Suppressor macrophage treated with lipopolysaccharide for 4 hours (primary cell): ENCODE results near the gene SLC38A8.

ENCODE experiments used
- DNase-seq: peaks from one replicate; pipeline ENCODE4 v3.0.0-alpha.2; 2020

SLC38A8 gene

DNA sequence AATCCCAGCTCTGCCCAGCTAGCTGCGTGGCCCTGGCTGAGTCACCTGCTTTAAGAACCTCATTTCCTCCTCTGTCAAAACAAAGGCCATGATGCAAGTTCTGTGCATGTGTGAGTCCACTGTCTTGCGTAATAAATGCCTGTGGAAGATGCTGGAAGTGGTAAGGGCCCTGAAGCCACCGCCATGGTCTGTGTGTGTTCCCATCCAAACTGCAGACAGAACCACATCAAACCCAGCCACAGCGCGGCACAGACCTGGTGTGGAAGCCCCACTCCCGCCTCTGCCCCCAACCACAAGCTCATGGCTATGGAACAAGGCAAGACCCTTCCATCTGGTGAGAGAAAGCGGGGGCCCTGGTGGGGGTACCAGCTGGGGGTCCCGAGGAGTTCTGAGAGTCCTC is 48.5 kb downstream of the SLC38A8 start:
- DNase-seq, result peak; percentile 91

DNA sequence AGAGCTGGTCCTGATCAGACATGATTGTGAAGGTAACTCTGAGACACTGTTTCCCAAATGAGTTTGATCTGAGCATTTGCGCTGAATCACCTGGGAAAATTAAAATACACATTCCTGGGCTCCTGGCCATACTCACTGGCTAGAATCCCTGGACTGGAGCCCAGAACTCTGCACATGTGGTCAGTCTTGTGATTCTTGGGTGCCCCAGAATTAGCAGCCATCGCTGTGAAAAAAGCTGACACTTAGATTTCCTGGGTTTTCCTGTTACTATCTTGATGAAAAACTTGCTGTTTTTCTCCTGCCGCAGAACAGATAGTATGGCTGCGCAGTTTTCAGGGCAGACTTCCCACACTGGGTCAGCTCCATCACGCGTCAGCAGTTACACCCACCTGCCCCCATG is 50.0 kb downstream of the SLC38A8 start:
- DNase-seq, result no peak

DNA sequence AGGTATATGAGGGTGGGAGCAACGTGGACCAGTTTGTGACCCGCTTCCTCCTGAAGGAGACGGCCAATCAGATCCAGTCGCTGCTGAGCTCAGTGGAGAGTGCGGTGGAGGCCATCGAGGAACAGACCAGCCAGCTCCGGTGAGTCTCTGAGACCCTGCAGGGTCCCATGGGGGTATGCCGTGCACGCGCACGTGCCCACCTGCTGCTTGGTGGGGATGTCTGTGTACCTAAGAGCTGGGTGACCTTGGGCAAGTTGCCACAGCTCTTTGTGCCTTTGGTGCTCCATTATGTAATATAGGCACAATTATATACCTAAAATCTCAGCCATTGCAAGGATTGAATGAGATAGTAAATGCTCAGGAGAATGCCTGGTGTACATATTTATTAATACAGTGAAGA is 52.1 kb downstream of the SLC38A8 start:
- DNase-seq, result no peak

DNA sequence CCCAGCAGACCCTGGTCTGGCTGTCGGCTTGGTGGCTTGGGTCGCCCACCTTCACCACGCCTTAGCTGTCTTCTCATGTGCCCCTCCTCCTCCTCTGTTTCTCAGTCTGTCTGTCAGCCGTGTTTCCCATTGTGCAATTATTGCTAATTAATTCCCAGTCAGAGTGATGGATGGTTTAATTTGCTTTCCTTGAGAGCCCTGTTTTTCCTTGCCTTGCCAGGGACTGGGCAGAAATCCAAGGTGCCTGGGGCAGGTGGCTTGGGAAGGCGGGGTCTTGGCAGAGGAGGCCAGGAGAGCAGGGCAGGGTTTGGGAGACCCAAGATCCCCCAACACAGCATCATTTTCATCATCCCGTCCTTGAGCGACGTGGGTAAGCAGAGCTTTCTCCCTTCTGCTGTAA is 53.3 kb downstream of the SLC38A8 start:
- DNase-seq, result no peak

- no peak for DNase-seq
Measured at GRCh38 chr16:83983491-83983890, 59.1 kb downstream of the SLC38A8 start.

- no peak for DNase-seq
Measured at GRCh38 chr16:83981799-83982198, 60.8 kb downstream of the SLC38A8 start.

DNA sequence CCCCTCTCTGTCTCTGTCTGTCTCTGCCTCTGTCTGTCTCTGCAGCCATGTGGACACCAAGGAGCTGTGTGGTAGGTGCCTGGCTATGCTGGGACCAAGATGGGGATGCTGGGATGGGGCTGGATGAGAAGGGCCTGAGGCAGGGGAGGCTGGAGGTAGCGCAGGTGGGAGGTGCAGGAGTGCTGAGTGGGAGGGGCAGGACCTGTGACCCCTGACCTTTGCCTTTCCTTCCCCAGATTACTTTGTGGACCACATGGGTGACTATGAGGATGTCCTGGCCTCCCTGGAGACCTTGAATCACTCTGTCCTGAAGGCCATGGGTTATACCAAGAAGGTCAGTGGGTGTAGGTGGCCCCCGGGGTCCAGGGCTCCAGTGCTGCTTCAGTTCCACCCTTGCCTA is 61.8 kb downstream of the SLC38A8 start:
- DNase-seq, result no peak

DNA sequence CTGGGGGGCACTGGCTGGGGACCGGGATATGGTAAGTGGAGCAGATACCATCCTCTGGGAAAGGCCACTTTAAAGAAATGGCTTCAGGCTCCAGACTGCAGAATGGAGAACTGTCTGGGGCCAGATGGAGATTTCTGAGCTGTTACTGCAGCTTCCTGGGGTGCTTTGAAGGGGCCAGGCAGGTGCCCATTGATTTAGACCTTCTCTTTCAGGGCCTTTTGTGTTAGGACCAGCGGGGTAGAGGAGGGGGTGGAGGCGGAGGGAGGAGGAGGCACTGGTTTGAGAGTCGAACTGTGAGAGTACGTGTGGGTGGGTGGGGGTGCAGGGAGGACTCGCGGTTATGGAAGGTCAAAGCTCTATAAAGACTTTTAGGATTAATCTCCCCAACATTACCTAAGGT is 63.2 kb downstream of the SLC38A8 start:
- no peak for DNase-seq

DNA sequence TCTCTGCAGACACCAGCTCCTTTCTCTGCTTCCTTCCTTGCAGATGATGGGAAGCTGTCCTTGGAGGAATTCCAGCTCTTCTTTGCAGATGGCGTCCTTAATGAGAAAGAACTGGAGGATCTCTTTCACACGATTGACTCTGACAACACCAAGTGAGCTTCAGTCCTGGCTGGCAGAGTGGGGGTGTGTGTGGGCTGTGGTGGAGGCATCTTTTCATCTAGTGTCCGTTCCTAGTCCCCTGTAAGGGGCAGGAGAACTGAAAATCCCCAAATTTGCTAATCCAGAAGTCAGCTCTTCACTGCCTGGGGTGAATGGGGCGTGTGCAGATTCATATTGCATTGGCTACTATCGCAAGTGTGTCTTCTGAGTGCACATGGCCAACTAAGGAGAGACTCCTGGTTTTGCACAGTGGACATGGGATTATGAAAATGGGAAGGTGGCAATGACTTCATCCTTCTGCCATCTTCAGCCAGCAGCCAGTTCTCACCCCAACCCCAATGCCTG is 64.1 kb downstream of the SLC38A8 start:
- DNase-seq, result no peak

- no peak for DNase-seq
Measured at GRCh38 chr16:83977056-83977815, 65.4 kb downstream of the SLC38A8 start.

DNA sequence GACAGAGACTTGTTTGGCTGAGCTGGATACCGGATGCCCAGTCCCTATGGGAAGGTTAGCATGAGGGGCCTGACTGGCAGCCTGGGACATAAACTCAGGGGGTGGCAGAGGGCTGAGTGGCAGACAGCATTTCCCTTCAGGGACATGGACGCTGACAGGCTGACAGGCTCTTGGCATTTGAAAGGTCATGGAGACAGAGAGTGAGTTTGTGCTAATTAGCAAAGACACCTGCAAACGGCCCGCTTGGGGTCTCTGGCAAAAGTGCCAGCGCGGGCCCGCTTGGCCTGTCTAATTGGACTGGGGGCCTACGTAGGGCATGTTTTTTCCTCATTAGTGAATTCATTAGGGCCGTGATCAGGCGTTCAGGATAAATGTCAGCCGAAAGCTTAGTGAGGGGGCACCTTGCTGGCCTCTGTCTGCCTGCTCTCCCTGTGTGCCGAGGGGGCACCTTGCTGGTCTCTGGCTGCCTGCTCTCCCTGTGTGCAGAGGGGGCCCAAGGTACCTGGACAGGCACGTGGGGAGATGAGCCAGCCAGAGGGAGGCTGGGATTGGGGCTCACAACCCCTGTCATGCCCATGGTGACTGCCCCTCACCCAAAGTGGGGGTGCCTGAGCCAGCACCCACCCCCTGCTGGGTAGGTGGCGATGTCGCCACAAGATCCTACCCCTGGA is 66.9 kb downstream of the SLC38A8 start:
- no peak for DNase-seq

DNA sequence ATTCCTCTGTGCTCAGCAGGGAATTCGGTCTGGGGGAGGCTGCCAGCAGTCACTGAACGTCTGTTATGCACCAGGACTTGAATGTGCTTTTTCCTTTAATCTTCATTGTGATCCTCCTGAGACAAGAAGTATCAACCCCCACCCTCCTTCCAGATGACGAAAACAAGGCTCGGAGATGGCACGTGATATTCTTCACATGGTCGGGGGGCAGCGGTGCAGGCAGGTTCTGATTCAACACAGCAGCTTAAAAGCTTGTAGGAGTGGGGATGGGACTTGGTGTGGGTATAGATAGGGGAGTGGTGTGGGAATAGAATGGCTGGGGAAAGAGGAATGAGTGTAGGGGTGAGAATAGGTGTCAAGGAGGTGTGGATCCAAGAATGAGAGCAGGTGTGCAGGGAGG is 68.1 kb downstream of the SLC38A8 start:
- DNase-seq, result no peak

GRCh38 chr16:83973581-83974385 is 68.8 kb downstream of the SLC38A8 start:
- no peak for DNase-seq

GRCh38 chr16:83973077-83973476 is 69.5 kb downstream of the SLC38A8 start:
- DNase-seq, result no peak

DNA sequence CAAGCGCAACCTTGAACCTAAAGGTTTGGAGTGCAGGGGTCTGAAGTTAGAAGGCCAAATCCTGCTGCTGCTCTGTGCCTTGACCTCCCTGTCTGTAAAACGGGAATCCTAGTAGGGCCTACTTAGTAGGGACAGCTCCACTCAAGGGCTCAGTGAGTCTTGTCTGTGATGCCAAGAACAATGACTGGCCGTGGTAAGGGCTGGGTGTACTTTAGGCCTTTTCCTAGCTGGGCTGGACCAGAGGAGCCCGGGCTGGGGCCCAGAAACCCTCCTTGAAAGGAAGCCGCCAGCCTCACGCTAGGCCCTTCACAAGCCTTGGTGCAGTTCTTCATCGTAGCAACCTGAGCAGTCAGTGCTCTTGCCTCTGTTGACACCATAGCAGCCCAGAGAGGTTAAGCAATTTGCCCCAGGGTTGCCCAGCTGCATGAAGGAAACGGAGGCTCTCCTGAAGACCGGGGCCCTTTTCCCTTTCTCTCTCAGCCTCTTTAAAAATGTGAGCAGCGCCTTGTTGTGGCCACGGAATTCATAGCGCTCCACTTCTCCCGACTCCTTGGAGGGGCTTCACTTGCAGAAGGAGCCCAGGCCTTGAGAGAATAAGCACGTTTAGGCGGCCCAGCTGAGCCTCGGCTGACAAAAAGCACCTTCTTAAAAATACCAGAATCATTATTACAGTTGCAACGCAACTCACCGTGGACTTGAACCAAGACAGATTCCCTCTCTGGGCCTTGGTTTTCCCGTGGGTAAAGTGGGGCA is 70.2 kb downstream of the SLC38A8 start:
- no peak for DNase-seq

DNA sequence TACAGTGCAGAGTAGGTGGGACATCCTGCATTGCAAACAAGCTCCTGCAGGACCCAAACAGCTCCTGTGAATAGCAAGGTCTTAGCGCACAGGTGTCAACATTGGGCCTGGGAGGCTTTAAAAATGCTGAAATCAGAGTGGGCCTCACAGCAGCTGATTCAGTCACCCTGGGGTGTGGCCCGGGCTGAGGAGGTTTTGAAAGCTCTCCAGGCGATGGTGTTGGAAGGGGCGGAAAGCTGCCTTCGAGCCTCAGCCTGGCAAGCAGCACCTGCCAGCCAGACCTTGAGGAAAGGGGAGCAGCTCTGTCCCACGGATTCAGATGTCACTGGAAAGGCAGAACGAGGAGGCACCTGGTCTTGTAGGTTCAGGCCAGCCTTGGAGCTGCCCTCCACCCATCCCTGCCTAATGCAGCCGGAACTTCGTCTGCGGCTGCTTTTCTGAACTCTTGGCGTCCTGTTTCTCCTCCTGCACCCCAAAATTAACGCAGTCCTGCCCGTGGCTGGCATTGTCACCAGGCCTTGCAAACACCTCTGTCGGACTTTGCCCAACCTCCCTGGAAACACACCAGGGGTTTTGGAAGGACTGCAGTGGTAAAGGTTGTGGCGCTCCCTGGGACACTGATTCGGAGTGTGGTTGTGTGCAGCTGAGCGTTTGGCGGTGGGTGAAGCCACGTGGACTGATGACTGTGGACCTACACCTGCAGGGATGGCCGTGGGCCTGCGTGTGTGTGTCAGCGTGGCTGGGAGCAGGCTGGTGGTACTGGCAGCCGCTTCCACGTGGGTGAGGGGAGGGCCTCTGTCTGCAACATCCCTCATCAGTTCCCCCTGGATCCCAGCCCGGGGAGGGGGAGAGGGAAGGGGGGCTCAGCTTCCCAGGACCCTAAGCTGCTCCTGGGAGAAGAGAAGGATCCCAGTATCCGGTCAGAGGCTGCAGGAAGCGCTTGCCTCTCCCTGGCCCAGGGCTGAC is 71.1 kb downstream of the SLC38A8 start:
- no peak for DNase-seq

DNA sequence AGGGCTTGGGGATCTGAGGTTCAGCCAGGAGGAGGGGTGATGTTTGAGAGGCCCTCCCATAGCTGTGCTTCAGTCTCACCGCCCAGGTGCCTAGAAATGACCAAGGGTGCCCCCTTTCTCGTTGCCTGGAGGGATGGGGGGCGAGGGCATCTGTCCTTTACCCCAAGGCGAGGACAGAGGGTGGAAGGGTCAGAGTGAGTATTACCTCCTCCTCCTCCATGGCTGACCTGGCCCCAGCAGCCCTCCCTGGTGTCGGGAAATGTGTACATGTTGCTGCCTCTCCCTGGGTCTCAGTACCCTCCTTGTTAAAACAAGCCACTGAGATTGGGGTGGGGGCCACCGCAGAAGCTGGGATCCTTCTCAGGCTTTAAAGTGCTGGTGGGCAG is 72.2 kb downstream of the SLC38A8 start:
- DNase-seq, result no peak

DNA sequence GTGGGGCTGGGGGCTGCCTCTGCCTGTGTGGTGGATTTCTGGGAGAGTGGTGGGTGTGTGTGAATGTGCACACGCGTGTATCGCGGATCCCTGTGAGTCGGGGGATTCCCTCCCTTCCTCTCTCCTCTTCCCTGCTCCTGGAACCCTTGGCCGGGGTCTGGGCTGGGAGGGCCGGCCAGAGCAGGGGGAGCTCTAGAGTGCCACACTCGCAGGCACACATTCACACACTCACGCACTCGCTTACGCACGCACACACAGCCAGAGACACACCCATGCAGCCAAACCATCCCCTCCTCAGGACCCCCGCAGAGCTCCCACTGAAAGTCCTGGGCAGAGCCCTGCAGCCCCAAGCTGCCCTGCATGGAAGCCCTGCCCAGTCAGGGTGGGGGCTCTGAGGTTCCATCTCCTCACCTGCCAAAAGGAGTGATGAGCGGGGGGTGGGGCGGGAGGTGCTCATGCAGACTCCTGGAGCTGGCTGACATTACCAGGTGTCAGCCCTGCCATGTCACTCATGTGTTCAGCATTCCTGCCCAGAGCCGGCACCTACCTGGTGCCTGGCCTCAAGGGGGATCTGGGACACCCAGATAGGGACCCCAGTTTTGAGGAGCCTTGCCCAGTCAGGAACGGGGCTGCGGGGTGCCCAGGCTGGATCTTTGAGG is 72.7 kb downstream of the SLC38A8 start:
- no peak for DNase-seq

DNA sequence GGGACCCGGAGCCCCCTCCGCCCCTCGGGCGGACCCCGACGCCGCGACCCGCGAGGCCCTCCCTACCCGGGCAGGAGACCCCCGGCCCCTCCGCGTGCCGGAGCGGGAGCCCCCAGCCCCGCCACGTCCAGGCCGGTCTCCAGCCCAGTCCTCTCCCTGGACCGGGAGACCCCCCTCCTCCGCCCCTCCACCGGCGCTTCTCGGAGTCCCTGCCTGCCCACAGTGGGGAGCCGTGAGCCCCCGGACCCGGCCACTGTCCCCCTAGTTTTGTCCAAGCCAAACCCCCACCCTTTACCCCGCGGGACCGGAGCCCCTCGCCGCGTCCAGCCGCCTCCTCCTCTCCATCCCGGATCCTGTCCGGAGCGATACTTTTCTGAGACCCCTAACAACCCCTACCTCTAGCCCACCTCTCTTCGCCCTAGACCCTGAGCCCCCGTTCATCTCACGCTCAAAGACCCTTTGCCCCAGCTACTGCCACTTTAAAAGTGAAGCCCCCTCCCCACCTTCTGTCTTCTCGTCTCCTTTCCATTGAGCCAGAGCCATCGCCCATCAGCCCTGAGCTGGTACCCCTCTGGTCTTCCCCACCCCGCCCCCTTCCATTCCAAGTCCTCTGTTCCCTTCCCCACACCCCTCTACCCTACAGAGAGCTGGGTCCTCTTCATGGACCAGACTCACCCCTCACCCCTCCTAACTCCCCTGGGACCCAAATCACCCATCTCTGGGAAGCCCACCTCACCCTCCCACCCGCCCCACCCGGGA is 73.5 kb downstream of the SLC38A8 start:
- no peak for DNase-seq

DNA sequence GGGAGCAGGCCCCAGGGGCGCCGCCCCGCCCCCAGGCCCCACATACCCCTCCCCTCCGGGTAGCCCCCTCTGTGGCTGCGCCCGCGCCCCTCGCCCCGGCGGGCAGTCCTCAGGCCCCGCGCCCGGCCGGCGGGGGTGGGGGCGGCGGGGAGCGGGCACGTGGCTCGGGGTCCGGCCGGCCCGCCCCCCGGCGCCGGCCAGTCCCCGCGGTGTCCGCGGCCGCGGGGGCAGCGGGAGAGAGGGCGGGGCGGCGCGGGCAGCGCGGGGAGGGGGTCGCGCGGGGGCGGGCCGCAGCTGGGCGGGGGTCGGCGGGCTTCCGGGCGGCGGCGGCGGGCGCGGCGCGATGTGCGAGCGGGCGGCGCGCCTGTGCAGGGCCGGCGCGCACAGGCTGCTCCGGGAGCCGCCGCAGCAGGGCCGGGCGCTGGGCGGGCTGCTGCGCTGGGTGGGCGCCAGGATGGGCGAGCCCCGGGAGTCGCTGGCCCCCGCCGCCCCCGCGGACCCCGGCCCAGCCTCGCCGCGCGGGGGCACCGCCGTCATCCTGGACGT is 74.2 kb downstream of the SLC38A8 start:
- DNase-seq, result no peak
